Measurements from ENCODE around the gene PARP2. TPM values are rescaled to one million over a fixed set of nuclear protein-coding genes. Genes with fewer than 3 reads are reported as not detected.

Gene PARP2
- total and polyA plus RNA-seq, 2 donors (not counting 3 experiments of a cell fraction or from before 2014, with no cell fraction given), result 15.7 to 30.6 TPM

DNA sequence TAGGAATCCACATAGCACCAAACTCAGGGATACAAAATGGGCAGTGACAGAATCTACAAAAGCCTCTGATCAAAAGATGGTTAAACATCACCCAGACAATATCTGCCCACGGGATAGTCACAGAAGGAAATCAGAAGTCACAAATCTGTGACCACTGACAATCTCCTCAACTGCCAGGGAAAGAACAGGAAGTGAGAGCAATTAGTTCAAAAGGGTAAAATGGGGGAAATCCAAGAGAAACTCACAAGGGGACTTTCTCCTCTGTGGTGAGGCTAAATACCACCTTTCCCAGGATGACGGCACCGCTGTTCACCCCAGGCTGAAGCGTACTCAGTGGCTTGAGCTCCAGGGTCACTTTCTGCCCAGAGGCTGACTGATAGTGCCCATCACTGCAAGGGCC is 48.4 kb upstream of the PARP2 start:
- Histone ChIP-seq H3K4me3 (replicated peaks in 1 of 3; ENCODE audit: insufficient read depth in 1 of 3, low read depth in 1 of 3, low read length in 3 of 3) (no peak overlapping the region), H2AFZ (ENCODE audit: low read depth, low read length) (no peak overlapping the region), H4K20me1 (replicated peaks; ENCODE audit: control insufficient read depth, extremely low read depth, insufficient read depth, low read length) (no peaks in the 10 kb centered on the region), H3K36me3 (ENCODE audit: control insufficient read depth in 2 of 2, extremely low read depth in 1 of 2, insufficient read depth in 2 of 2, low read length in 2 of 2) (peaks cover 18 to 21% of the 10 kb centered on the region in 2 experiments), H3K27ac (ENCODE audit: insufficient read depth, low read depth, low read length) (no peak overlapping the region), H3K9me1 (replicated peaks; ENCODE audit: control insufficient read depth, extremely low read depth, insufficient read depth, low read length) (no peaks in the 10 kb centered on the region), H3K4me2 (ENCODE audit: insufficient read depth, low read length) (no peak overlapping the region), H3K27me3 (ENCODE audit: control insufficient read depth in 2 of 2, insufficient read depth in 2 of 2, low read length in 2 of 2) (no peaks in the 10 kb centered on the region), H3K79me2 (ENCODE audit: control insufficient read depth, insufficient read depth, low read length) (no peaks in the 10 kb centered on the region), H3K9ac (replicated peaks; ENCODE audit: extremely low read depth, insufficient read depth, low read length) (no peak overlapping the region), H3K9me3 (replicated peaks; ENCODE audit: control insufficient read depth, insufficient read depth, low read length) (no peaks in the 10 kb centered on the region), H3K4me1 (ENCODE audit: control insufficient read depth, extremely low read depth, insufficient read depth, low read length) (no peaks in the 10 kb centered on the region)
- DNase-seq (ENCODE audit: low read depth, low spot score) (no peak), FAIRE-seq (no peak)
- ChIA-PET CTCF (interaction anchor here (1.0 kb wide), 1 partner anchor 11 kb away, joined by 3 read pairs; the partner anchor contains the start of gene TTC5), POLR2A (no interaction called here)
- intact Hi-C loops (cut with micrococcal nuclease), result no loop called here
- BruUV-seq (replicated peaks), result no TSS peak
- dilution Hi-C loops (cut with MboI; ENCODE audit: extremely low pct_ligation_motif_present, low sequenced_read_pairs), result no loop called here
- TF ChIP-seq GATA2 (IDR thresholded peaks at IDR 0.05; ENCODE audit: insufficient read depth, insufficient read length, low read depth, low read length), result no peak
- no peak for TF ChIP-seq POLR2A (IDR thresholded peaks at IDR 0.05; ENCODE audit: low read depth, low read length)
- TF ChIP-seq EZH2 (IDR thresholded peaks at IDR 0.05; ENCODE audit: borderline replicate concordance, low read depth, low read length, severe bottlenecking), result no peak
- TF ChIP-seq MYC (IDR thresholded peaks at IDR 0.05; ENCODE audit: low read depth, low read length), result no peak
- no peak for TF ChIP-seq POLR2AphosphoS5 (IDR thresholded peaks at IDR 0.05; ENCODE audit: insufficient read depth, low read depth, low read length)
- TF ChIP-seq, protein P1, sequence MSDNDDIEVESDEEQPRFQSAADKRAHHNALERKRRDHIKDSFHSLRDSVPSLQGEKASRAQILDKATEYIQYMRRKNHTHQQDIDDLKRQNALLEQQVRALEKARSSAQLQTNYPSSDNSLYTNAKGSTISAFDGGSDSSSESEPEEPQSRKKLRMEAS (IDR thresholded peaks at IDR 0.05; ENCODE audit: insufficient read depth, insufficient read length), result no peak
- TF ChIP-seq FOS (IDR thresholded peaks at IDR 0.05; ENCODE audit: borderline replicate concordance, insufficient read depth, low read length), result no peak
- no peak for TF ChIP-seq JUN (IDR thresholded peaks at IDR 0.05; ENCODE audit: borderline replicate concordance, insufficient read depth, insufficient read length, low read depth)
- TF ChIP-seq, protein P2, sequence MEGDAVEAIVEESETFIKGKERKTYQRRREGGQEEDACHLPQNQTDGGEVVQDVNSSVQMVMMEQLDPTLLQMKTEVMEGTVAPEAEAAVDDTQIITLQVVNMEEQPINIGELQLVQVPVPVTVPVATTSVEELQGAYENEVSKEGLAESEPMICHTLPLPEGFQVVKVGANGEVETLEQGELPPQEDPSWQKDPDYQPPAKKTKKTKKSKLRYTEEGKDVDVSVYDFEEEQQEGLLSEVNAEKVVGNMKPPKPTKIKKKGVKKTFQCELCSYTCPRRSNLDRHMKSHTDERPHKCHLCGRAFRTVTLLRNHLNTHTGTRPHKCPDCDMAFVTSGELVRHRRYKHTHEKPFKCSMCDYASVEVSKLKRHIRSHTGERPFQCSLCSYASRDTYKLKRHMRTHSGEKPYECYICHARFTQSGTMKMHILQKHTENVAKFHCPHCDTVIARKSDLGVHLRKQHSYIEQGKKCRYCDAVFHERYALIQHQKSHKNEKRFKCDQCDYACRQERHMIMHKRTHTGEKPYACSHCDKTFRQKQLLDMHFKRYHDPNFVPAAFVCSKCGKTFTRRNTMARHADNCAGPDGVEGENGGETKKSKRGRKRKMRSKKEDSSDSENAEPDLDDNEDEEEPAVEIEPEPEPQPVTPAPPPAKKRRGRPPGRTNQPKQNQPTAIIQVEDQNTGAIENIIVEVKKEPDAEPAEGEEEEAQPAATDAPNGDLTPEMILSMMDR (IDR thresholded peaks at IDR 0.05; ENCODE audit: extremely low read depth in 1 of 2, insufficient read depth in 1 of 2, low read depth in 1 of 2, low read length in 2 of 2), result no peak
